Measurements from ENCODE around the gene LRRN1.

DNA sequence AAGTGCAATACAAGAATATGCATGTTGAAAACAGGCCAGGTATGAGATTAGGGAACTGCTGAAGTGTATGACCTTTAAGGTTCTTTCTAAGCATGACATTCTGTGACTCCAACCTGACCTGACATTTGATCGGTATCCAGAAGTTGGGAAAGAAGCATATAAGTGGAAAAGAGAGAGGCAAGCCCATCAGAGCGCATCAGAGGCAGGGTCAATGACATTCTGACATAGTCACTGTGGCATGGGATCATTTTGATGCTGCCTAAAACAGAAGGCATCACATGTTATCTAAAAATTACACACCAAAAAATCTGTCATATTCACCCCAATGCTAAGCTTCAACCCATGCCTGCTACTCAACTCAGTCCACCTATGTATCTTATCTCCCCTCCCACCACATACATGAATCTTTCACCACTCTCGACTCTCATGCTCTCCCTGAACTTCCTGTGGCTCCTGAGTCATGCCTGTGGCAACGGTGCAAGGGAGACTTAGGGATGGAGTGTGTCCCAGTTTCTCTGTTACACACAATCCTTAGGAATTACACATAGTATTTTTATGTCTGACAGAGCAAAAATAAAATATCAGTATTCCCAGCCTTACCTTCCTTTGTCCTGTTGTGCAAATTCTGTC is 20.5 kb upstream of the LRRN1 start:
- TF ChIP-seq CTCF (conservative IDR thresholded peaks at IDR 0.05; ENCODE audit: low read depth, low read length) = no peak
- no peak for TF ChIP-seq EZH2phosphoT487 (IDR thresholded peaks at IDR 0.05; ENCODE audit: borderline replicate concordance, low read length)
